Cardiac muscle cell (in vitro differentiated cells and primary cell): ENCODE results near the gene SSR1. TPM values are rescaled to one million over a fixed set of nuclear protein-coding genes. Genes with fewer than 3 reads are reported as not detected.

Experiments used
- DNase-seq, 2 donors: peaks; one replicate each; pipeline versions ENCODE4 v3.0.0 to v3.0.0-alpha.2; 2010 to 2017; ENCODE audit warnings: low read depth in 1 of 2, low spot score in 1 of 2
- H3K27ac ChIP-seq: fragments of 200-600 bp; sonication (generic); 2 replicates; pipeline ENCODE4 v1.5.1; 2016
- H3K27me3 ChIP-seq: fragments of 200-600 bp; sonication (generic); 2 replicates; pipeline ENCODE4 v1.6.0; 2016; ENCODE audit warnings: control low read depth
- H3K36me3 ChIP-seq: fragments of 200-600 bp; sonication (generic); 2 replicates; pipeline ENCODE4 v1.5.1; 2016; ENCODE audit warnings: control low read depth
- H3K4me1 ChIP-seq: fragments of 200-600 bp; sonication (generic); 2 replicates; pipeline ENCODE4 v1.8.1; 2017; ENCODE audit warnings: low read depth, mild to moderate bottlenecking, mixed run types
- H3K4me3 ChIP-seq: fragments of 200-600 bp; sonication (generic); 2 replicates; pipeline ENCODE4 v1.5.1; 2016; ENCODE audit warnings: mild to moderate bottlenecking
- H3K9me3 ChIP-seq: fragments of 200-600 bp; sonication (generic); 2 replicates; pipeline ENCODE4 v1.5.1; 2017; ENCODE audit warnings: low read depth, mild to moderate bottlenecking, control low read depth
- polyA plus RNA-seq: library from polyadenylated mRNA; unstranded; fragments of >200 nt; fragmentation: Nextera tagmentation; extraction: Ambion mirVana; gene quantifications from 2 replicates; pipeline ENCODE4 v1.2.1, GENCODE V29; 2016
- total RNA-seq: library from RNA; depleted of rRNA; stranded (reverse); fragments of >200 nt; gene quantifications from 2 replicates; pipeline ENCODE4 v1.2.3, GENCODE V29; 2016
- TF ChIP-seq, protein P1 (sequence below): IDR thresholded peaks from 2 replicates; pipeline ENCODE4 v1.5.1; 2012; ENCODE audit warnings: low read depth, mild to moderate bottlenecking, low read length

The SSR1 gene
- total and polyA plus RNA-seq, 2 experiments from 2014 or later: 26.3 to 54.5 TPM

DNA sequence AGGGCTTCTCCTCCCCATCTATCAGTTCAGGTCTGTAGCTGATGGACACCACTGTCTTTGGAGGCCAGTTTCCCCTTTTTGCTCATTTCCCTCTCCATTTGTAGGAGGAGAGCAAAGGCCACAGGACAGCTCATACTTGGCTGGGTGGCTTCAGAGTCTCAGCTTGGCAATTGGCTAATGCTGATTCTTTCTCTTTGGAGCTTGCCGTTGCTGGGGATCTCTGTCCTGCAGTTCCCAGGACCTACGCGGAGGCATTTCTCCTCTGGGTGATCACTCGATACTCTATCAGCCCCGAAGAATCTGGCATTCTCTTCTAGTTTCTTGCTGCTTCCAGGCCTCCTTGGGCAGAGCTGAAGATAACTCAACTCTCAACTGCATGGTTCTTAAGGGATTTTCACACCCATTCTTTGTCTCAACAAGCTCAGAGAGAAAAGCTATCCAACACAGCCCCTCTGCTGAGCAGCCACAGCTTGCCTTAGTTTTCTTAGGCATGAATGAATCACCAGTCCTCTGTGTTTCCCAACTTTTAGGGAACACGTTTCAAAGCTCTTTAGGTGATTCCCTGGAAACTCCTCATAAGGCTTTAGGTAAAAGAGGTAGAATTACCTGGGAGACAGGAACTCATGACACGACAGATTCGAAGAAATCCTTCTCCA is 19.2 kb upstream of the SSR1 start:
- Histone ChIP-seq H3K27me3 (no peaks in the 10 kb centered on the region), H3K36me3 (no peaks in the 10 kb centered on the region), H3K4me1 (no peaks in the 10 kb centered on the region), H3K27ac (no peak overlapping the region), H3K9me3 (no peaks in the 10 kb centered on the region), H3K4me3 (no peak overlapping the region)
- TF ChIP-seq, protein P1, sequence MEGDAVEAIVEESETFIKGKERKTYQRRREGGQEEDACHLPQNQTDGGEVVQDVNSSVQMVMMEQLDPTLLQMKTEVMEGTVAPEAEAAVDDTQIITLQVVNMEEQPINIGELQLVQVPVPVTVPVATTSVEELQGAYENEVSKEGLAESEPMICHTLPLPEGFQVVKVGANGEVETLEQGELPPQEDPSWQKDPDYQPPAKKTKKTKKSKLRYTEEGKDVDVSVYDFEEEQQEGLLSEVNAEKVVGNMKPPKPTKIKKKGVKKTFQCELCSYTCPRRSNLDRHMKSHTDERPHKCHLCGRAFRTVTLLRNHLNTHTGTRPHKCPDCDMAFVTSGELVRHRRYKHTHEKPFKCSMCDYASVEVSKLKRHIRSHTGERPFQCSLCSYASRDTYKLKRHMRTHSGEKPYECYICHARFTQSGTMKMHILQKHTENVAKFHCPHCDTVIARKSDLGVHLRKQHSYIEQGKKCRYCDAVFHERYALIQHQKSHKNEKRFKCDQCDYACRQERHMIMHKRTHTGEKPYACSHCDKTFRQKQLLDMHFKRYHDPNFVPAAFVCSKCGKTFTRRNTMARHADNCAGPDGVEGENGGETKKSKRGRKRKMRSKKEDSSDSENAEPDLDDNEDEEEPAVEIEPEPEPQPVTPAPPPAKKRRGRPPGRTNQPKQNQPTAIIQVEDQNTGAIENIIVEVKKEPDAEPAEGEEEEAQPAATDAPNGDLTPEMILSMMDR: no peak
- no peak for DNase-seq

- no peaks in the 10 kb centered on the region for H3K27me3 ChIP-seq
- no peaks in the 10 kb centered on the region for H3K9me3 ChIP-seq
- no peak overlapping the region for H3K27ac ChIP-seq
- no peak for DNase-seq
- H3K4me3 ChIP-seq: no peak overlapping the region
- H3K36me3 ChIP-seq: no peaks in the 10 kb centered on the region
- TF ChIP-seq, protein P1: no peak
- H3K4me1 ChIP-seq: no peaks in the 10 kb centered on the region
Measured at GRCh38 chr6:7331452-7331851, 18.5 kb upstream of the SSR1 start.

DNA sequence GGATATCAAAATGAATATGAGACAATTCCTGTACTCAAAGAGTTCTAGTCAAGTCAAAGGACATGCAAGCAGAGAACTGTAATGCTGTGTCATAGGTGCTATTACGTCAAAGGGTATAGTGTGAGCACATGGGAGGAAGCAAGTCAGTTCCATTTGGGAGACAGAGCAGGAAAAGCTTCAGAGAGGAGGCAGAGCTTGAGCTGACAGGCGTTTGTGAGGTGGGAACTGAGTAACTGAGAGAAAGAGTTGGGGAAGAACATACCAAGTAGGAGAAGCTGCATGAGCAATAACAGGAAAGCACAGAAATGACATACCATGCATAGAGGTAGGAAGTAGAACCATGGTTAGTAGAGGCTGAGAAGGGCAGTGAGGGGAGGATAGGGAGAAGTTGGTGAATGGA is 15.2 kb upstream of the SSR1 start:
- Histone ChIP-seq H3K36me3 (no peaks in the 10 kb centered on the region), H3K4me1 (no peaks in the 10 kb centered on the region), H3K4me3 (no peak overlapping the region), H3K27me3 (no peaks in the 10 kb centered on the region), H3K9me3 (no peaks in the 10 kb centered on the region), H3K27ac (no peak overlapping the region)
- DNase-seq: no peak
- TF ChIP-seq, protein P1: no peak

GRCh38 chr6:7325750-7326149 is 12.8 kb upstream of the SSR1 start:
- Histone ChIP-seq H3K27ac (no peak overlapping the region), H3K27me3 (no peaks in the 10 kb centered on the region), H3K4me3 (no peak overlapping the region), H3K36me3 (no peaks in the 10 kb centered on the region), H3K9me3 (no peaks in the 10 kb centered on the region), H3K4me1 (no peaks in the 10 kb centered on the region)
- no peak for DNase-seq
- TF ChIP-seq, protein P1: no peak

GRCh38 chr6:7324520-7324919 is 11.5 kb upstream of the SSR1 start:
- Histone ChIP-seq H3K27ac (no peak overlapping the region), H3K27me3 (no peaks in the 10 kb centered on the region), H3K4me3 (no peak overlapping the region), H3K9me3 (no peaks in the 10 kb centered on the region), H3K36me3 (no peaks in the 10 kb centered on the region), H3K4me1 (no peaks in the 10 kb centered on the region)
- DNase-seq: no peak
- TF ChIP-seq, protein P1: no peak
